NCI-H2227 (cell line): ENCODE results near the gene ADGRG6.
"Not testable (repeated sequence)": the region's sequence is repeated elsewhere in the genome, so short reads cannot be mapped to it uniquely, and the experiment has no call there.

Source experiments
- DNase-seq: peaks from one replicate; lab custom pipeline; 2025; ENCODE audit not compliant: unreplicated experiment; lab: John Stamatoyannopoulos, UW

Gene ADGRG6

DNA sequence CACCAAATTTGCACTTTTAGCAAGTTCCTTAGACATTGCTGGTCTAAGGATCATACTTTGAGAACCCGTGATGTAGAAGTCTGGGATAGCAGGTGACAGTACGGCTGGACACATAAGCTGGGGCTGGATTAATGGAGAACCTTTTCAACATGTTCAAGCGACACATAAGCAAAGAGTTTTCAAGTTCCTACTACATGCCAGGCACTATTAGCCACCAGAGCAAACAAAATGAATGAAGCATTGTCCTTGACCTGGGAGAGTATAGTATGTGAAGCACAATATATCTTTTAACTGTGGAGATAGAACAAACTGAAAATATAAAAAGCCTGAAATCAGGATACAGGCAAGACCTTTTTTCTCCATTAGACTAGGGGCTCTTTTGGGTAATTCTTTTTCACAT, 102.9 kb downstream of the ADGRG6 start:
- DNase-seq: no peak

DNA sequence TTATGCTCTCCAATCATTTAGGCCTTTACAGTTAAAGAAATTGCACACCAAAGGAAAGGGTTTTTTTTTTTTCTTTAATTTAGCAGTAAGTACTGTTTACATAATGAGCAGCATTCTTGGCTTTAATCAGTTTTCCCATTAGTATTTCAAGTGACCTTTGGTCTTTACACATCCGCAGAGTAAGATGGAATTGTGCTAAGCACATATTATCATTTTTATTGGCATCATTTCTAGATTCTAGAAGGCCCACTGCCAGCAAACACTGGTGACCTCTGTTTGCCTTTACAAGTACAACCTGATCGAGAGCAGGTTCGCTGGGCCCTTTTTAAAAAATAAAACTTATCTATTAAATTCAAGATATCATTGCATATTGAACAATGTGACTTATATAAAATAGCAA, 104.3 kb downstream of the ADGRG6 start:
- no peak for DNase-seq

DNA sequence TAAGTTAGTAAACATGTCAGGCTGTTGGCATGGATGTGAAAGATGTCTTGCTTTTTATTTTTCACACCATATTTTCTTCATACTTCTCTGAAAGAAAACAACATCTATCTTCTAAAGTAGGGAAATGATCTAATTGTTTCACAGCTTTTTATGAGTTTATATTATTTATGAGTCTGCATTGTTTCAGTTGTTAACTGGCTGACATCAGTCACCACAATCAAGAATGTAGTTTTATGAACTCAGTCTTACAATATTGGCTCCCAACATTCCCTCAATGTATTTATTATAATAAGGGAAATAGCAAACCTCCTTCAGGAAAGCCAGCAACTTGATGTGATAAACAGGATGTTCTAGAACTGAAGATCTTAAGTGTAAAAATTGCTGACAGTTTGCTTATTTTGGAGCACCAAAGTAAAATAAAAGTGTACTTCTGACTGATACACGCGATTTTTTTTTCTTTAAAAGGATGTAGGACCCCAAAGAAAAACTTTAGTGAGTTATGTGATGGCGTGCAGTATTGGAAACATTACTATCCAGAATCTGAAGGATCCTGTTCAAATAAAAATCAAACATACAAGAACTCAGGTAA, 106.0 kb downstream of the ADGRG6 start:
- DNase-seq: no peak

DNA sequence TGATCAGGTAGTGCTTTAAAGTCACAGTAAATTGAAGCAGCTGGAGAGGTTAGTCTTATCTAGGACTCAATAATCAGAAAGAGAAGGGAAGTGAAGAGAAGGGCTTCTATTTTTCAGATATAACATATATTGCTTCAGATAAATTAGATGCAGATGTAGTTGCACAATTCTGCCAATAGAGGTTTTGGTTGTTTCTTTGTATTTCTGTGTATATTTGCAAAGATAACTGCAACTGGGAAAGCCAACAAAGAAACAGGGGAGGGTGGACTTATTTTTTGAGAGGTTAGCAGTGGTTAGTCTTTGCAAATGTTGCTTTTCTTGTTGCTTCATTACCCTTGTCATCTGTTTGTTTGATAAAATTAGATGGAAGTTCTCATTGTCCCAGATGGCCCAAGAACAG, 106.6 kb downstream of the ADGRG6 start:
- DNase-seq: no peak

DNA sequence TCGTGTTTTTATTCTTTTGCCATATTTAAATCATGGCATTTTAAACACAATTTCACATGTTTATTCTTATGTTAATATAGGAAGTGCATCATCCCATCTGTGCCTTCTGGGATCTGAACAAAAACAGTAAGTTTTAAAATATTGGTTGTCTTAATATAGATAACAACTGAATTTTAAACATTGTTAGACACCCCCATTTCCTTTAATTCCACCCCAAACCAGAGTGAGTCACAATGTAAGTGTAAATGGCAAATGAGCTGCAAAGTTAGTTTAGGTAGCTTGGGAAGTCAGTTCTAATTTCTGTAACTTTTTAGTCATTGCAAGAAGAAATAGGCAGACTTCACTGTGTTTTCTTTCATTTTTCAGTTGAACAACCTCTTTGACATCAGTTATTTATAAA, 108.0 kb downstream of the ADGRG6 start:
- no peak for DNase-seq

DNA sequence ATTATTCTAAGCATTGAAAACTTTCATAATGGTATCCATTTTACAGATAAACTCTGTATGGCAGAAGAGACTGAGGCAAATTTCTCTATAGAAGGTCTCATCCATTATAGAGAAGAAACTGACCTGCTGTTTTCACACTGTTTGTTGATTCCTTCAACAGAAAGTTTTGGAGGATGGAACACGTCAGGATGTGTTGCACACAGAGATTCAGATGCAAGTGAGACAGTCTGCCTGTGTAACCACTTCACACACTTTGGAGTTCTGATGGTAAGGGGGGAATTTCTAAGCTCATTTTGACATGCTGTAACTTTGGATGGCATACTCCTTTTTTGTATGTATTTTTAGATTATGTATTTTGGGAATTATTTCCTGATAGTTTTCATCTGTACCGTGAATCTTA, 109.3 kb downstream of the ADGRG6 start:
- no peak for DNase-seq

DNA sequence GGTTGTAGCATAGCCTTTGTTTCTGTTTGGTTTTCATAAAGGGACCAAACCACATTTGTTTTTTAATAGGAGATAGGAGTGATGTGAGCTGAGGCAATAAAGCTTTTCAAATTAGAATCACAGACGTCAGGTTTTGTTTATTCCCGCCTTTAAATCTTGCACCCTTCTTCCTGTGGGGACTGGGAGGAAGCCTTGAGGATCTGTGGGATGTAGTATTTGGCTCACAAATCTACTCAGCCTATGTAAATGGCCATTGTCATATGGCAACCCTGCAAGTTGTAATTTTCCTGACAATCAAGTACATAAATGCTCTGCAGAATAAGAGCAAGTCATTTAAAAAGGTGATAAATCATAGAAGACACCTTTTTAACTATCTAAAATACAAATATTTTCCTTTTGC, 110.4 kb downstream of the ADGRG6 start:
- no peak for DNase-seq

DNA sequence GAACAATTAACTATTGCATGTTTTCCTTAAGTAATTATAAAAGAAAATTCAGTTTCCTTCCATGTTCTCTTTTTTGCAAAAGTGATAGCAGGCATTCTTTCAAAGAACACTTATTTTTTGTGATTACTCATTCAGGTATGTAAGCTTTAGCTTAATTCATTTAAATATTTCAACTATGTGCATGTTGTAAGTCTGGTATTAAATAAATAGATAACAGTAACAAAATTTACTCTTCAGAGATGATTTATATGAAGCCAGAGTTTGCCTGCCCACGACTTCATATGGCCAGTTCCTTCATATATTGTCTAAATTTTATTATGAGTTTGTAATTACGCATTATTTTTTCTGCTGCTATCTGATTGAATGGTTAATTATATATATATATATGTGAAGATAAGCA, 110.9 kb downstream of the ADGRG6 start:
- DNase-seq: no peak

DNA sequence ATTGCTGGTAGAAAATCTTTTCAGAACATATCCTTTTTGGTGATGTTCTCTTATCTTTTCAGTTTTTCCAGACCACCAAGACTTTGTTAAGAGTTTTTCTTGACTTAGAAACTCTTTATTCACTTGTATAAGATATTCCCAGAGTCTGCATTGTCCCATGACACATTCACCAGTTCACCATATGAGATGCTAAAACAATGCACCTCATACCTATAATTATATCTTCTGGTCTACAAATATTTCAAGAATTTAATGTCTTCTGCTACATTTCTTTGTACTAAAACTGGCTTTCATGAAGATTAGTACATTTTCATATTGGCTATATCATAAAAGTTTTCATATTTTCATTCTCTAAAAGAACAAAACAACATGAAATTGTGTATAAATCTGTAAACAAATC, 111.3 kb downstream of the ADGRG6 start:
- no peak for DNase-seq

DNA sequence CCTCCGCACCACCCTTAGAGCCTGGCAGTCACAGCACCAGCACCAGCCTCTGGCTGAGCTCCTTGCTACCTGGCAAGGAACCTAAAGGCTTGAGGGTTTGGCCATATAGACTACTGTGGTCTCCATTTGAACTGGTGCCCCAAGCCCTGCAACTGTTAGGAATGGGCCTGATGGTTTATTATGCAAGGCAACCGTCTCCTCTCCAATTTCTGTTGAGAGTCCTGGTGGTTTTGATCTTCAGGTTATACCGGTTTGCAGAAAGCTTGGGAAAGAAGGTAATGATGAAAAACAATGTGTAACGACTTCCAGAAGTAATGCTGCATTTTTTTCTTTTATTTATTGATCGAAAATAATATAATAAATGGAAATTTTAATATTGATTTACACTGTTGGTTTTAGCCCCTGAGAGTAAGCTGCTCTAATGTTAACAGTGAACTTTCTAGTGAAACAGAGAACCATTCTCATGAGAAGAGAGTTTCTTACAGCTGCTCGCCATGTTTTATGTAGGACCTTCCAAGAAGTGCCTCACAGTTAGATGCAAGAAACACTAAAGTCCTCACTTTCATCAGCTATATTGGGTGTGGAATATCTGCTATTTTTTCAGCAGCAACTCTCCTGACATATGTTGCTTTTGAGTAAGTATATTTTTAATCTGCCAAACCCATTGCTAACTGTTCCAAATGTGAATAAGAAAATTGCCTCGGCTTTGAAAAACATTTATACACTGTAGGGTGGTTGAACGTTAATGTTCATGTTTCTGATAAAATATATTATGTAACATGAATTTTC, 112.8 kb downstream of the ADGRG6 start:
- no peak for DNase-seq

DNA sequence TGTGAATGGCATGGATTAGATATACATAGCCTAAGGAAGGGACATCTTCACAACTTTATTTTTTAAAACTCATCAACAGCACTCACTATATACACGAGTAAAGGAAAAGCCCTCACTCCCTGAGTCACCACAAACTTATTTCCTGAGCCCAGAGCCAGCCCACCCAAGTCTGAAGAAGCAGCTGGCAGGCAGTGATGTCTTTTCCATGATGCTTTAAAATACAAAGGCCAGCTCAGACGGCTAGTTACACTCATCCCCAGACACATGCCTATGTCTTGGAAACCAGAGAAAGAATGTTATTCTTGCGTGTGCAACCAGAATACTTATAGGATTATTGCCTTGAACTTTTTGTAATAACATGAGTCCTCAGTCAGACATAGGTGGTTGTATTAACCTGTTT, 114.4 kb downstream of the ADGRG6 start:
- DNase-seq: no peak

DNA sequence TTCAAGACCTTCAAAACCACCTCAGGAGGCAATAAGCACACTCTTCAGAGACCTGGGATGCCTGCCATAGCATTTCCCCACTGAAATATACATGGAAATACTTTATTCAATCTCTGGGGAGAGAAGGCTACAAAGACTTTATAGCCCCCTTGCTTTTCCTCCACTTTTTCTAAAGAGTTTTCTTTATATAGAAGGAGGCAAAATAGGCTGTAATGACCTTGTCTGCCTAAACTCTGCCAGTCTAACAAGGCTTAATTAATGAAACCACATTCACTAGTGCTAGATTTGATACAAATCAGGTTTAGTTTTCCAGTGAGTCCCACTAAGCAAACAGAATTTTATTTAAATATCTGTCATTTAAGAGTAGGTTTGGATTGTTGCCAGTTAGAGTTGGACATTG, 114.9 kb downstream of the ADGRG6 start:
- no peak for DNase-seq

DNA sequence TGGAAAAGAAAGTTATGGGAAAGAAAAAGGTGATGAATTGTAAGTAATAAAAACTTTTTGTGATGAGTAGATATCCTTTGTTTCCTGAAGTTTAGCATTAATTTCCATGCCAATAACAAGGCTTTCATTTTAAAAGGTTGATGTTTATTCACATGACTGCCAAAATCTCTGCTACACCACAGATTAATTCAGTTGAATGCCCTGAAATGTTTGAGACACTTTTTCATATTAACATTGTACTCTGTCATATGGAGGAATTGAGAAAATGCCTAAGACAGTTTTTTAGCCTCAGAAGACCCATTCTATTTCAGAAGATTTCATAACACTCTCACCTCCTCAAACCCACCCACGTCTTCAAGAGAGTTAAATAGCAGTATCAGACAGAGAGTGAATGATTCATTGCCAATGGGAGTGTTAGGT, 115.5 kb downstream of the ADGRG6 start:
- no peak for DNase-seq

DNA sequence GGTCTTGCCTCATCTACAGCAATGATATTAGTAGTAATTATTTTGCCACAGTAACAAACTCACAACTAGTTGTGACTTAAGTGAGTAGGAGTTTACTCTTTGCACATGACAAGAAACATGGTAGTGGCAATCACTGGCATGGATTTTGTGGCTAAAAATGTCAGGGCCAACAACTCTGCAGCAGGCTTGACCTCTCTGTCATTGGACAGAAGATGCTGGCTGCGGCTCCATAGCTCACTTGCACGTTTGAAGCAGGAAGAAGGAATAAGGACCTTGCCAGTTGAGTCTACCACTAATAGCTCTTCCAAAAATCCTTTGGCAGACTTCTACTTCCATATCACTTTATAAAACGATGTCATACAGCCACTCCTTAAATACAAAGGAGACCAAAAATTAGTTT, 117.3 kb downstream of the ADGRG6 start:
- DNase-seq: no peak

DNA sequence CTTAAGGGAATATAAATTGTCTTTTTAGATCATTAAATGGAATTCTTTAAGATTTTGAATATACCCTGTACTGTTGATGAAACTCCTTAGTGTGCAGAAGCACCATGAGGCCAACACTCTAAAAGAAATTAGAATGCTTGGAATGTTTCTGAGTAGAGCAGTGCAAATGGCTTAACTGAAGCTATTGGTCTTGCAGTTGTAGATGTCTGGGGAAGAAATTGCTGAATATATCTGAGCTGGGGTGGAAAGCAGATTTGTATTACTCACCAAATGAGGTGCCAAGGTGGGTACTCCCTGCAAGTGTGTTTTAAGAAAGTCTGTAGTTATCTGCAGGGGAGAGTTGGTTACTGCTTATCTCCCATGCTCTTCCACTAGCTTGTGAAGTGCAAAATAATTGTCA, 119.0 kb downstream of the ADGRG6 start:
- no peak for DNase-seq

DNA sequence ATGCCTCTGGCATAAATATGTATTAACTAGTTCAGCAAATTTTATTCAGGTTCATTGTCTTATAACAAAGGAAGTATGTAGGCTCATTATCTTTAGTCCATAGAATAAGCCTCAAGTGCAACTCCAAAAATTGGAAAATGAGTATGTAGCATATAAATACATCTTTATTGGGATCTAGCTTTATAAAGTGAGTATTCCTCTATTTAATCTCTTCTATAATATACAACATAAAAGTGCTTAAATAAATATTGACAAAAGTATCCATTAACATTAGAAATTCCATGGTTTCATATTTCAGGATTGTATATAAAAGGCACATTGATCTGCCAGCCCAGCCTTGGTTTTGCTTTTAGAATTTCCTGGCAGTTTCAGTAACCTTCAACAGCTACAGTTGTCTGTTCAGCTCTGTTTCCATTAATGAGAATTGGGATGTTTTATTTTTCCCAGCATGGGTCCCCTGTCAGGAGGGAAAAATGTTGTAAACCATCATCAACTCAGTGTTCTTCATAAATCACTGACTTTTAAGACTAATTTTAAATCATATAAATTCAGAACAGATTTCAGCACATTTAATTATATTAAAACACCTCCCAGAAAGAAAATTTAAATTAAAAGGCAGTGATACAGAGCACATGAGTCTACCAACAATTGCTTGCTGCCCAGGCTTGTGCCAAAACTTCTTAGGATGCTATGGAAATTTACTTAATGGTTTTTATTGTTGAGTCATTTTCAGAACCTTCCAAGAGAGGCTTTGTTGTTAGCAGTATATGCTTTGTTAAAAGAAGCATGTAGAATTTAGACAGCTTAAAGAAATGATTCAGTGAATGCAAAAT, 119.7 kb downstream of the ADGRG6 start:
- DNase-seq: no peak

DNA sequence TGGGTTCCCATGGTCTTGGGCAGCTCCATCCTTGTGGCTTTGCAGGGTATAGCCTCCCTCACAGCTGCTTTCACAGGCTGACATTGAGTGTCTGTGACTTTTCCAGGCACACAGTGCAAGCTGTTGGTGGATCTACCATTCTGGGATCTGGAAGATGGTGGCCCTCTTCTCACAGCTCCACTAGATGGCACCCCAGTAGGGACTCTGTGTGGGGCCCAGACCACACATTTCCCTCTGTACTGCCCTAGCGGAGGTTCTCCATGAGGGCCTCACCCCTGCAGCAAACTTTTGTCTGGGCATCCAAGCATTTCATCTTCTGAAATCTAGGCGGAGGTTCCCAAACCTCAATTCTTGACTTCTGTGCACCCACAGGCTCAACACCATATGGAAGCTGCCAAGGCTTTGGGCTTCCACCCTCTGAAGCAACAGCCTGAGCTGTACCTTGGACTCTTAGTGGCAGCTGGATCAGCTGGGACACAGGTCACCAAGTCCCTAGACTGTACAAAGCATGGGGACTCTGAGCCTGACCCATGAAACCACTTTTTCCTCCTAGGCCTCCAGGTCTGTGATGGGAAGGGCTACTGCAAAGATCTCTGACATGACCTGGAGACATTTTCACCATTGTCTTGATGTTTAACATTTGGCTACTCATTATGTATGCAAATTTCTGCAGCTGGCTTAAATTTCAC, 124.8 kb downstream of the ADGRG6 start:
- not testable (repeated sequence) for DNase-seq

DNA sequence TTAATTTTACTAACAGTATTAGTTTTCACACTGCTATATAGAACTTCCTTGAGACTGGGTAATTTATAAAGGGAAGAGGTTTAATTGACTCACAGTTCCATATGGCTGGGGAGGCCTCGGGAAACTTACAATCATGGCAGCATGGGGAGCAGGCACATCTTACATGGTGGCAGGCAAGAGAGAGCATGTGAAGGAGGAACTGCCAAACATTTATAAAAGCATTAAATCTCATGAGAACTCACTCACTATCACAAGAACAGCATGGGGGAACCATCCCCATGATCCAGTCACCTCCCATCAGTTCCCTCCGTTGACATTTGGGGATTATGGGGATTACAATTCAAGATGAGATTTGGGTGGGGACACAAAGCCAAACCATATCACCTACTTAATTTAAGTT, 126.7 kb downstream of the ADGRG6 start:
- DNase-seq: not testable (repeated sequence)

DNA sequence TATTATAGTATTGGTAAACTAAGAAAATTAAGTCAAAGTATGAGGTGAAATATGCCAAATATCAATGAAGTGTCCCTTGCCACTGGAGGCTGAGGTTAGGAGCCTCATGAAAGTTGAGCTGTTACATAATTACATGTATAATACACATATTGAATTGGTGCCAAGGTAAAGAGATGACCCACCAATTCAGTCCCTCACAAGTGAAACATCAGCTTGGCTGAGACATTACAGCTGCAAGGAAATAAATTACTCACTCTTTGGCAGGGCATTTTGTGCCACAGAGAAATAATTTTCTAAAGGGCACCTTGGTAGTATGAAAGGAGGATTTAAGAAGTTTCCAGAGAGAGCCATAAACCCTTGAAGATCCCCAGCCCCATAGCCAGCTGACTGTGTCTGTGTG, 127.4 kb downstream of the ADGRG6 start:
- DNase-seq: no peak

DNA sequence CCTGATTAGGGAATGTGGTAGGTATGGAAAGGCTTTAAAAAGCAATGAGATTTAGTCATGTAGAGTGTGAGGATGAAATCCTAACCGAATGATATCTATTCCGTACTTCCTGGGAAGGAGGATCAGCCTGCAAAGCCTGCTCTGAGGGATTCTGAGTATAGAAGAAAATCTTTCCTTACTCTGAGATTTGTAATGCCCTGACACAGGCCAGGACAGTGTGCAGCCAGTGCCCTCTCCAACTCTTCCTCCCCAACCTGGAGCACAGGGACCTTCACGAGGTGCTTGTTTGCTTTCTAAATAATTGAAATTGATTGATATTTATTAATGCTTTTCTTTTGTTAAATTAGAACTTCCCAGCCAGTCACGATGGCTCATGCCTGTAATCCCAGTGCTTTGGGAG, 131.6 kb downstream of the ADGRG6 start:
- DNase-seq: no peak

DNA sequence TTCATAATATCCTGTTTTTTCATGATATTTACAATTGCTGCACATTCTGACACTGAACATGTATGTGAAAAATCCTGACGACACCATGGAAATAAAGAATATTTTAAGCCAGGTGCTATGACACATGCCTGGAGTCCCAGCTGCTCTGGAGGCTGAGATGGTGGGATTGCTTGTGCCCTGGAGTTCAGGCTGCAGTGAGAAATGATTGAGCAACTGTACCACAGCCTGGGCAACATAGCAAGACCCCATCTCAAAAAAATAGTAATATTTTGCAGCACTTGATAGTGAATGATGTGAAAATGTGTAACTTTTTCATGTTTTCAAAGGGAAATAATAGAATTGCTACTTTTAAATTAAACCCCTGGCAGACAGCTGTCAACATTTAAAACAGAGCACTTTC, 137.1 kb downstream of the ADGRG6 start:
- no peak for DNase-seq
